ENCODE data around the gene TTLL8. TPM values are rescaled to one million over a fixed set of nuclear protein-coding genes. Genes with fewer than 3 reads are reported as not detected.
A peak's percentile ranks its signal among the peaks of the same experiment; 100 is the strongest.

TTLL8 gene
- total RNA-seq, 1 experiment from 2014 or later, result not detected

- DNase-seq (ENCODE audit: low read depth, low spot score) (no peak), ATAC-seq (peak; percentile 68)
- Histone ChIP-seq H3K27me3 (ENCODE audit: insufficient read depth, low read length) (no peaks in the 10 kb centered on the region), H3K36me3 (ENCODE audit: control insufficient read depth in 1 of 2, insufficient read depth in 2 of 2, low read length in 2 of 2) (no peaks in the 10 kb centered on the region), H3K4me1 (ENCODE audit: control insufficient read depth in 1 of 2, insufficient read depth in 2 of 2, low read length in 2 of 2) (peaks cover 42 to 79% of the 10 kb centered on the region in 2 experiments), H3K9me3 (ENCODE audit: control insufficient read depth in 1 of 2, insufficient read depth in 1 of 2, low read depth in 1 of 2, low read length in 2 of 2) (no peaks in the 10 kb centered on the region), H3K9ac (ENCODE audit: low read length) (peak overlapping the region; percentile 85), H3K4me2 (ENCODE audit: low read length) (peak overlapping the region; percentile 95), H3K4me3 (replicated peaks in 1 of 2; ENCODE audit: low read depth in 1 of 2, low read length in 2 of 2) (peak overlapping the region; percentile 61 to 67), H2AFZ (ENCODE audit: low read depth, low read length, poor library complexity, severe bottlenecking) (no peak overlapping the region), H4K20me1 (ENCODE audit: insufficient read depth) (no peaks in the 10 kb centered on the region), H3K79me2 (ENCODE audit: insufficient read depth, low read length) (no peaks in the 10 kb centered on the region), H3K27ac (ENCODE audit: low read depth, low read length) (peak overlapping the region; percentile 100), H3K9me2 (ENCODE audit: insufficient read depth) (no peaks in the 10 kb centered on the region)
- no peak for TF ChIP-seq EZH2 (IDR thresholded peaks at IDR 0.05)
- peak; percentile 62 for TF ChIP-seq ZFX (IDR thresholded peaks at IDR 0.05)
- peak; percentile 82 for TF ChIP-seq EGR1 (IDR thresholded peaks at IDR 0.05; ENCODE audit: low read depth)
- peak; percentile 19 for TF ChIP-seq POLR2A (IDR thresholded peaks at IDR 0.05; ENCODE audit: borderline replicate concordance, extremely low read depth, insufficient read depth, insufficient read length)
- TF ChIP-seq MAX (IDR thresholded peaks at IDR 0.05), result no peak
- intact Hi-C loops (cut with micrococcal nuclease), result no loop called here
- BruUV-seq (replicated peaks), result TSS peak; percentile 52
- ChIA-PET RAD21 (ENCODE audit: low non-redundant PET in 1 of 2, low total read pairs in 2 of 2, uncharacterized antibody in 2 of 2, unreplicated experiment in 2 of 2) (interaction anchor here (0.9 to 1.0 kb wide), 3 partner anchors 22 to 59 kb away, joined by 3 to 6 read pairs (median 3); no protein-coding TSS in a partner anchor), CTCF (interaction anchor here (1.0 to 1.5 kb wide), 3 partner anchors 9 to 59 kb away, joined by 3 to 5 read pairs (median 3); no protein-coding TSS in a partner anchor), POLR2A (interaction anchor here (1.0 to 1.7 kb wide), 4 partner anchors 10 to 29 kb away, joined by 3 to 11 read pairs (median 3); partner anchors contain the start of gene PIM3)
Measured at GRCh38 chr22:49971232-49972162, 86.6 kb downstream of the TTLL8 start.

- ATAC-seq (peak; percentile 91), DNase-seq (ENCODE audit: low read depth, low spot score) (peak; percentile 98)
- H4K20me1 ChIP-seq (ENCODE audit: insufficient read depth), result no peaks in the 10 kb centered on the region
- no peaks in the 10 kb centered on the region for H3K36me3 ChIP-seq (ENCODE audit: control insufficient read depth in 1 of 2, insufficient read depth in 2 of 2, low read length in 2 of 2)
- POLR2A ChIA-PET, result interaction anchor here (1.0 to 1.7 kb wide), 5 partner anchors 9 to 35 kb away, joined by 3 to 11 read pairs (median 3); partner anchors contain the start of gene PIM3
- H3K4me1 ChIP-seq (ENCODE audit: control insufficient read depth in 1 of 2, insufficient read depth in 2 of 2, low read length in 2 of 2), result peaks cover 41 to 76% of the 10 kb centered on the region in 2 experiments
- H2AFZ ChIP-seq (ENCODE audit: low read depth, low read length, poor library complexity, severe bottlenecking), result no peak overlapping the region
- H3K9ac ChIP-seq (ENCODE audit: low read length), result peak overlapping the region; percentile 85
- H3K27me3 ChIP-seq (ENCODE audit: insufficient read depth, low read length), result no peaks in the 10 kb centered on the region
- H3K27ac ChIP-seq (ENCODE audit: low read depth, low read length), result peak overlapping the region; percentile 100
- CTCF ChIA-PET, result interaction anchor here (1.0 to 1.5 kb wide), 3 partner anchors 8 to 60 kb away, joined by 3 to 5 read pairs (median 3); no protein-coding TSS in a partner anchor
- H3K4me2 ChIP-seq (ENCODE audit: low read length), result peak overlapping the region; percentile 95
- H3K9me2 ChIP-seq (ENCODE audit: insufficient read depth), result no peaks in the 10 kb centered on the region
- no TSS peak for BruUV-seq (replicated peaks)
- peak overlapping the region; percentile 61 to 67 for H3K4me3 ChIP-seq (replicated peaks in 1 of 2; ENCODE audit: low read depth in 1 of 2, low read length in 2 of 2)
- RAD21 ChIA-PET (ENCODE audit: low non-redundant PET in 1 of 2, low total read pairs in 2 of 2, uncharacterized antibody in 2 of 2, unreplicated experiment in 2 of 2), result interaction anchor here (0.9 to 1.0 kb wide), 3 partner anchors 23 to 60 kb away, joined by 3 to 6 read pairs (median 3); no protein-coding TSS in a partner anchor
- H3K79me2 ChIP-seq (ENCODE audit: insufficient read depth, low read length), result no peaks in the 10 kb centered on the region
- no peaks in the 10 kb centered on the region for H3K9me3 ChIP-seq (ENCODE audit: control insufficient read depth in 1 of 2, insufficient read depth in 1 of 2, low read depth in 1 of 2, low read length in 2 of 2)
- intact Hi-C loops (cut with micrococcal nuclease), result no loop called here
- TF ChIP-seq EZH2phosphoT487 (IDR thresholded peaks at IDR 0.05; ENCODE audit: borderline replicate concordance), result no peak
- no peak for TF ChIP-seq CTCF (IDR thresholded peaks at IDR 0.05 in 2 of 3, conservative IDR thresholded peaks at IDR 0.05 in 1 of 3; ENCODE audit: borderline replicate concordance in 1 of 3, insufficient read depth in 1 of 3, low read depth in 2 of 3, low read length in 2 of 3)
- TF ChIP-seq TCF7L2 (IDR thresholded peaks at IDR 0.05; ENCODE audit: borderline replicate concordance, extremely low read depth, insufficient read depth, insufficient read length), result peak; percentile 79
- TF ChIP-seq YY1 (IDR thresholded peaks at IDR 0.05; ENCODE audit: extremely low read depth, insufficient replicate concordance, low read depth, low read length), result peak; percentile 71
- TF ChIP-seq FOSL1 (IDR thresholded peaks at IDR 0.05; ENCODE audit: low read depth), result peak; percentile 96
- peak; percentile 73 for TF ChIP-seq POLR2AphosphoS5 (IDR thresholded peaks at IDR 0.05; ENCODE audit: low read depth, low read length)
- peak; percentile 76; the same call in 1 of the 2 replicates for TF ChIP-seq CBX3 (IDR thresholded peaks at IDR 0.05; ENCODE audit: low read depth)
- peak; percentile 88 for TF ChIP-seq SIN3A (IDR thresholded peaks at IDR 0.05; ENCODE audit: low read depth)
- TF ChIP-seq CEBPB (IDR thresholded peaks at IDR 0.05; ENCODE audit: low read depth), result no peak
- peak; percentile 96 for TF ChIP-seq SP1 (IDR thresholded peaks at IDR 0.05; ENCODE audit: low read depth)
- peak; percentile 99 for TF ChIP-seq JUND (IDR thresholded peaks at IDR 0.05)
Measured at GRCh38 chr22:49970528-49971231, 87.4 kb downstream of the TTLL8 start.

Data from HCT116 (cell line).